Hepatocyte (in vitro differentiated cells): Measurements from ENCODE around the gene IKBIP.

Experiments
- EZH2 ChIP-seq: fragments of 200-600 bp; sonication (generic); IDR thresholded peaks from 2 replicates; pipeline ENCODE4 v1.6.1; 2016; ENCODE audit warnings: antibody characterized with exemption, mild to moderate bottlenecking, borderline replicate concordance
- TF ChIP-seq, protein P1 (sequence below): fragments of 200-600 bp; sonication (generic); IDR thresholded peaks from 2 replicates; pipeline ENCODE4 v1.5.1; 2016; ENCODE audit warnings: antibody characterized with exemption, mild to moderate bottlenecking; ENCODE audit not compliant: poor library complexity

DNA sequence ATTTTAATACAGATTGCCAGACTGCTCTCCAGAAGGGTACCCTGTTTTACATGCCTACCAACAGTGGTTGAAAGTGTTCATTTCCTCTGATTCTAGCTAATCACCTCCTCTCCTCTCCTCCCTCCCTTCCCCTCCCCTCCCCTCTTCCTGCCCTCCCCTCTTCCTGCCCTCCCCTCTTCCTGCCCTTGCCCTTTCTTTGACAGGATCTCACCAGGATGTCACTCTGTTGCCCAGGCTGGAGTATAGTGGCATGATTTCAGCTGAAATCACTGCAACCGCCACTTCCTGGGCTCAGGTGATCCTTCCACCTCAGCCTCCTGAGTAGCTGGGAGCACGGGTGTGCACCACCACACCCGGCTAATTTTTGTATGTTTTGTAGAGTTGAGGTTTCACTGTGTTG is 25.2 kb upstream of the IKBIP start:
- TF ChIP-seq EZH2 = no peak
- TF ChIP-seq, protein P1, sequence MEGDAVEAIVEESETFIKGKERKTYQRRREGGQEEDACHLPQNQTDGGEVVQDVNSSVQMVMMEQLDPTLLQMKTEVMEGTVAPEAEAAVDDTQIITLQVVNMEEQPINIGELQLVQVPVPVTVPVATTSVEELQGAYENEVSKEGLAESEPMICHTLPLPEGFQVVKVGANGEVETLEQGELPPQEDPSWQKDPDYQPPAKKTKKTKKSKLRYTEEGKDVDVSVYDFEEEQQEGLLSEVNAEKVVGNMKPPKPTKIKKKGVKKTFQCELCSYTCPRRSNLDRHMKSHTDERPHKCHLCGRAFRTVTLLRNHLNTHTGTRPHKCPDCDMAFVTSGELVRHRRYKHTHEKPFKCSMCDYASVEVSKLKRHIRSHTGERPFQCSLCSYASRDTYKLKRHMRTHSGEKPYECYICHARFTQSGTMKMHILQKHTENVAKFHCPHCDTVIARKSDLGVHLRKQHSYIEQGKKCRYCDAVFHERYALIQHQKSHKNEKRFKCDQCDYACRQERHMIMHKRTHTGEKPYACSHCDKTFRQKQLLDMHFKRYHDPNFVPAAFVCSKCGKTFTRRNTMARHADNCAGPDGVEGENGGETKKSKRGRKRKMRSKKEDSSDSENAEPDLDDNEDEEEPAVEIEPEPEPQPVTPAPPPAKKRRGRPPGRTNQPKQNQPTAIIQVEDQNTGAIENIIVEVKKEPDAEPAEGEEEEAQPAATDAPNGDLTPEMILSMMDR = no peak
